GM12878 (cell line): ENCODE results near the gene EEF1G. TPM values are rescaled to one million over a fixed set of nuclear protein-coding genes. Genes with fewer than 3 reads are reported as not detected.

Source experiments
- BHLHE40 ChIP-seq, 2 experiments: fragments of 450-650 bp in 1 of 2; IDR thresholded peaks; 2 replicates each; pipeline ENCODE4 v1.6.1; 2011 to 2017; ENCODE audit warnings: low read depth in 2 of 2, borderline replicate concordance in 1 of 2, improper control_type of control experiment in 1 of 2, low read length in 1 of 2, mild to moderate bottlenecking in 1 of 2
- CHD4 ChIP-seq: fragments of 200-600 bp; sonication (generic); IDR thresholded peaks from 2 replicates; pipeline ENCODE4 v1.6.1; 2016; ENCODE audit warnings: mild to moderate bottlenecking
- CREB1 ChIP-seq: IDR thresholded peaks from 2 replicates; pipeline ENCODE4 v1.6.1; 2012; ENCODE audit warnings: low read depth, mild to moderate bottlenecking, inconsistent platforms
- CREM ChIP-seq: IDR thresholded peaks from 2 replicates; pipeline ENCODE4 v1.6.1; 2014; ENCODE audit warnings: antibody characterized with exemption, low read depth
- EED ChIP-seq: sonication (generic); IDR thresholded peaks from 2 replicates; pipeline ENCODE4 v1.6.1; 2016; ENCODE audit warnings: antibody characterized with exemption, low read depth
- FOS ChIP-seq: IDR thresholded peaks from 3 replicates; pipeline ENCODE4 v1.6.1; 2011; ENCODE audit warnings: borderline replicate concordance; ENCODE audit not compliant: insufficient read length; ENCODE audit errors: extremely low read depth
- FOXK2 ChIP-seq: fragments of 450-650 bp; IDR thresholded peaks from 2 replicates; pipeline ENCODE4 v1.6.1; 2017; ENCODE audit warnings: mild to moderate bottlenecking, moderate library complexity
- MXI1 ChIP-seq: fragments of 150-350 bp; IDR thresholded peaks from 2 replicates; pipeline ENCODE4 v1.6.1; 2011; ENCODE audit warnings: low read depth, mild to moderate bottlenecking, inconsistent platforms, low read length, improper control_type of control experiment
- NBN ChIP-seq: fragments of 450-650 bp; IDR thresholded peaks from 2 replicates; pipeline ENCODE4 v1.6.1; 2016
- NFIC ChIP-seq: IDR thresholded peaks from 2 replicates; pipeline ENCODE4 v1.6.1; 2012; ENCODE audit warnings: low read depth, mild to moderate bottlenecking, inconsistent platforms, low read length, moderate library complexity
- RELA ChIP-seq: fragments of 450-650 bp; IDR thresholded peaks from 2 replicates; pipeline ENCODE4 v1.8.0; 2014; ENCODE audit warnings: borderline replicate concordance; ENCODE audit not compliant: partially characterized antibody
- SIN3A ChIP-seq: IDR thresholded peaks from 2 replicates; pipeline ENCODE4 v1.6.1; 2012; ENCODE audit warnings: low read depth, low read length, improper control_type of control experiment
- SMC3 ChIP-seq: IDR thresholded peaks from 2 replicates; pipeline ENCODE4 v1.6.1; 2011; ENCODE audit warnings: low read length, improper control_type of control experiment, borderline replicate concordance
- SPI1 ChIP-seq: IDR thresholded peaks from 2 replicates; pipeline ENCODE4 v1.6.1; 2011; ENCODE audit warnings: low read depth, mild to moderate bottlenecking, low read length, moderate library complexity, borderline replicate concordance; ENCODE audit not compliant: insufficient read depth
- SREBF2 ChIP-seq: IDR thresholded peaks from 2 replicates; pipeline ENCODE4 v1.6.1; 2012; ENCODE audit warnings: mild to moderate bottlenecking, low read length
- WRNIP1 ChIP-seq: IDR thresholded peaks from 2 replicates; pipeline ENCODE4 v1.6.1; 2011; ENCODE audit warnings: low read depth, low read length, improper control_type of control experiment, borderline replicate concordance
- YY1 ChIP-seq: IDR thresholded peaks from 2 replicates; pipeline ENCODE4 v1.6.1; 2011; ENCODE audit warnings: low read depth, mild to moderate bottlenecking, low read length
- ZNF384 ChIP-seq: IDR thresholded peaks from 2 replicates; pipeline ENCODE4 v1.6.1; 2012; ENCODE audit warnings: low read depth, mild to moderate bottlenecking, low read length, improper control_type of control experiment, borderline replicate concordance
- polyA plus RNA-seq, 11 experiments: library from polyadenylated mRNA; depleted of rRNA in 4 of 11; unstranded in 6 of 11; stranded (reverse) in 5 of 11; fragments of >200 nt; fragmentation: Nextera tagmentation in 4 of 11; fragmentation: Illumina TruSeq in 1 of 11; extraction: Ambion mirVana in 4 of 11; extraction: Trizol in 1 of 11; gene quantifications; 1 replicate in 1 of 11; 2 replicates in 10 of 11; pipeline versions ENCODE4 v1.2.1 to v1.2.3, GENCODE V29; 2011 to 2016; ENCODE audit warnings: inconsistent platforms in 2 of 11, missing spikeins in 2 of 11, low read depth in 1 of 11
- total RNA-seq, 4 experiments: library from RNA; depleted of rRNA in 3 of 4; stranded (reverse); fragments of >200 nt in 3 of 4; fragmentation: Illumina TruSeq in 1 of 4; extraction: Trizol in 1 of 4; gene quantifications; 2 replicates each; pipeline versions ENCODE4 v1.2.1 to v1.2.3, GENCODE V29; 2013 to 2021
- TF ChIP-seq, protein P1 (sequence below): fragments of 450-650 bp; IDR thresholded peaks from 2 replicates; pipeline ENCODE4 v1.6.1; 2016; ENCODE audit warnings: mild to moderate bottlenecking
- TF ChIP-seq, protein P2 (sequence below): fragments of 450-650 bp; IDR thresholded peaks from 2 replicates; pipeline ENCODE4 v1.6.1; 2017; ENCODE audit warnings: borderline replicate concordance
- TF ChIP-seq, protein P3 (sequence below): IDR thresholded peaks from 2 replicates; pipeline ENCODE4 v1.6.1; 2011; ENCODE audit warnings: low read depth, low read length, improper control_type of control experiment, borderline replicate concordance
- TF ChIP-seq, protein P4 (sequence below): IDR thresholded peaks from 2 replicates; pipeline ENCODE4 v1.6.1; 2011; ENCODE audit warnings: low read depth, mild to moderate bottlenecking, low read length, moderate library complexity, borderline replicate concordance; ENCODE audit errors: extremely low read depth

Gene EEF1G
- total and polyA plus RNA-seq, 10 of the 15 experiments (the other 5 are each of a cell fraction or from before 2014, with no cell fraction given) = 850 to 2,739 (median 2,277) TPM

DNA sequence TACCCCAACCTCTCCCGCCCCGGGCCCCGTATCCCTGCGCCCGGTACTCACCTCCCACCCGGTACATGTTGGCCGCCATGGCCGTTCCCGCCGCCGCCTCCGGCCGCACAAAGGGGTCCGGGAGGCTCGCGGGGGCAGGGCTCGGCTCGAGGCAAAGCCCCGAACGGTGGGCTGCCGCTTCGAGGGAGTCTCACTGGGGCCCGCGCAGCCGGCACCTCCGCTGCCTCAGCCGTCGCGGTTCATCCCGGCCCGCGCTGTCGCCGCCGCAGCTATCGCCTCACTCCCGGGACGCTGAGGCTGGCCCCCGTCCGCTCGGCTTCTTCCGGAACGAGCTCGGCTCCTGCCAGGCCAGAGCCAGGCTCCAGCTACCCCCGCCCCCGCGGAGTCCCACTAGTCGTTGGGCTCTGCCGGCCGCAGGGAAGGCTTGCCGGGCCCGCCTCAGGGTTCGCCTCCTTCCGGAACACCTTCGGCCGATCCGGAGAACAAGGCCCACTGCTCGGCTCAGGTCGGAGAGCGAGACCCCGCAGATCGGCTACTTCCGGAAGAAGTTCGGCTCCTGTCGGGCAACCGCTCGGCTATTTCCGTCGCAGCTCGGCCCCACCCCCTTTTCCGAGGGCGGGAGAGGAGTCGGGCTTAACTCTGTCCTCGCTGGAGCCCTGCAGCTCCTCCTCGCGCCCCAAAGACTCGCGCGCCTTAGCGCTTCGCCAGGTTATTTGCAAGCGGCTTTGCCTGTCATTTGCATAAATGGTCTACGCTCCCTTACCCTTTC is 27.9 kb upstream of the EEF1G start, which contains the start of gene MTA2 (continued):
- TF ChIP-seq, protein P1, sequence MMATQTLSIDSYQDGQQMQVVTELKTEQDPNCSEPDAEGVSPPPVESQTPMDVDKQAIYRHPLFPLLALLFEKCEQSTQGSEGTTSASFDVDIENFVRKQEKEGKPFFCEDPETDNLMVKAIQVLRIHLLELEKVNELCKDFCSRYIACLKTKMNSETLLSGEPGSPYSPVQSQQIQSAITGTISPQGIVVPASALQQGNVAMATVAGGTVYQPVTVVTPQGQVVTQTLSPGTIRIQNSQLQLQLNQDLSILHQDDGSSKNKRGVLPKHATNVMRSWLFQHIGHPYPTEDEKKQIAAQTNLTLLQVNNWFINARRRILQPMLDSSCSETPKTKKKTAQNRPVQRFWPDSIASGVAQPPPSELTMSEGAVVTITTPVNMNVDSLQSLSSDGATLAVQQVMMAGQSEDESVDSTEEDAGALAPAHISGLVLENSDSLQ = peak; percentile 55
- TF ChIP-seq RELA (no peak), FOS (no peak), NFIC (no peak), FOXK2 (no peak), CREM (no peak), WRNIP1 (no peak), BHLHE40 (IDR thresholded peaks at IDR 0.05; ENCODE audit: borderline replicate concordance in 1 of 2, low read depth in 2 of 2, low read length in 1 of 2) (no peak; a peak in 1 of 4 replicates), EED (0 out of 2 replicates have a peak, but pooled peaks have one; percentile 12), ZNF384 (no peak), YY1 (peak; percentile 84), SMC3 (no peak), NBN (peak; percentile 9; the same call in 1 of the 2 replicates), SREBF2 (no peak), CREB1 (no peak), CHD4 (no peak), SPI1 (no peak), SIN3A (no peak), MXI1 (no peak)
- TF ChIP-seq, protein P2, sequence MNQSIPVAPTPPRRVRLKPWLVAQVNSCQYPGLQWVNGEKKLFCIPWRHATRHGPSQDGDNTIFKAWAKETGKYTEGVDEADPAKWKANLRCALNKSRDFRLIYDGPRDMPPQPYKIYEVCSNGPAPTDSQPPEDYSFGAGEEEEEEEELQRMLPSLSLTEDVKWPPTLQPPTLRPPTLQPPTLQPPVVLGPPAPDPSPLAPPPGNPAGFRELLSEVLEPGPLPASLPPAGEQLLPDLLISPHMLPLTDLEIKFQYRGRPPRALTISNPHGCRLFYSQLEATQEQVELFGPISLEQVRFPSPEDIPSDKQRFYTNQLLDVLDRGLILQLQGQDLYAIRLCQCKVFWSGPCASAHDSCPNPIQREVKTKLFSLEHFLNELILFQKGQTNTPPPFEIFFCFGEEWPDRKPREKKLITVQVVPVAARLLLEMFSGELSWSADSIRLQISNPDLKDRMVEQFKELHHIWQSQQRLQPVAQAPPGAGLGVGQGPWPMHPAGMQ = no peak
- TF ChIP-seq, protein P3, sequence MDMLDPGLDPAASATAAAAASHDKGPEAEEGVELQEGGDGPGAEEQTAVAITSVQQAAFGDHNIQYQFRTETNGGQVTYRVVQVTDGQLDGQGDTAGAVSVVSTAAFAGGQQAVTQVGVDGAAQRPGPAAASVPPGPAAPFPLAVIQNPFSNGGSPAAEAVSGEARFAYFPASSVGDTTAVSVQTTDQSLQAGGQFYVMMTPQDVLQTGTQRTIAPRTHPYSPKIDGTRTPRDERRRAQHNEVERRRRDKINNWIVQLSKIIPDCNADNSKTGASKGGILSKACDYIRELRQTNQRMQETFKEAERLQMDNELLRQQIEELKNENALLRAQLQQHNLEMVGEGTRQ = no peak
- TF ChIP-seq, protein P4, sequence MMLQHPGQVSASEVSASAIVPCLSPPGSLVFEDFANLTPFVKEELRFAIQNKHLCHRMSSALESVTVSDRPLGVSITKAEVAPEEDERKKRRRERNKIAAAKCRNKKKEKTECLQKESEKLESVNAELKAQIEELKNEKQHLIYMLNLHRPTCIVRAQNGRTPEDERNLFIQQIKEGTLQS = no peak
